GM12801 (cell line): ENCODE data around the gene CBARP.

Source experiments
- TF ChIP-seq, protein P1 (sequence below): IDR thresholded peaks from one replicate; pipeline ENCODE4 v1.5.1; 2011; ENCODE audit warnings: control low read depth; ENCODE audit not compliant: insufficient read length; ENCODE audit errors: extremely low read depth

The CBARP gene, protein sequence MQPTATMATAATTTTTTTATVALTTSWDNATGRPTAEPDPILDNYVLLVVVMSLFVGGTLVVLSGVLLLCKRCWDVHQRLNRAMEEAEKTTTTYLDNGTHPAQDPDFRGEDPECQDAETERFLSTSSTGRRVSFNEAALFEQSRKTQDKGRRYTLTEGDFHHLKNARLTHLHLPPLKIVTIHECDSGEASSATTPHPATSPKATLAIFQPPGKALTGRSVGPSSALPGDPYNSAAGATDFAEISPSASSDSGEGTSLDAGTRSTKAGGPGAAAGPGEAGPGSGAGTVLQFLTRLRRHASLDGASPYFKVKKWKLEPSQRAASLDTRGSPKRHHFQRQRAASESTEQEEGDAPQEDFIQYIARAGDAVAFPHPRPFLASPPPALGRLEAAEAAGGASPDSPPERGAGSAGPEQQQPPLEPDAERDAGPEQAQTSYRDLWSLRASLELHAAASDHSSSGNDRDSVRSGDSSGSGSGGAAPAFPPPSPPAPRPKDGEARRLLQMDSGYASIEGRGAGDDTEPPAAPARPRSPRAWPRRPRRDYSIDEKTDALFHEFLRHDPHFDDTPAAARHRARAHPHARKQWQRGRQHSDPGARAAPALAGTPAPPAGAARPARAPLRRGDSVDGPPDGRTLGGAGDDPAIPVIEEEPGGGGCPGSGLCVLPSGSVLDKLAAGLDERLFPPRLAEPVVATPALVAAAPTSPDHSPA

DNA sequence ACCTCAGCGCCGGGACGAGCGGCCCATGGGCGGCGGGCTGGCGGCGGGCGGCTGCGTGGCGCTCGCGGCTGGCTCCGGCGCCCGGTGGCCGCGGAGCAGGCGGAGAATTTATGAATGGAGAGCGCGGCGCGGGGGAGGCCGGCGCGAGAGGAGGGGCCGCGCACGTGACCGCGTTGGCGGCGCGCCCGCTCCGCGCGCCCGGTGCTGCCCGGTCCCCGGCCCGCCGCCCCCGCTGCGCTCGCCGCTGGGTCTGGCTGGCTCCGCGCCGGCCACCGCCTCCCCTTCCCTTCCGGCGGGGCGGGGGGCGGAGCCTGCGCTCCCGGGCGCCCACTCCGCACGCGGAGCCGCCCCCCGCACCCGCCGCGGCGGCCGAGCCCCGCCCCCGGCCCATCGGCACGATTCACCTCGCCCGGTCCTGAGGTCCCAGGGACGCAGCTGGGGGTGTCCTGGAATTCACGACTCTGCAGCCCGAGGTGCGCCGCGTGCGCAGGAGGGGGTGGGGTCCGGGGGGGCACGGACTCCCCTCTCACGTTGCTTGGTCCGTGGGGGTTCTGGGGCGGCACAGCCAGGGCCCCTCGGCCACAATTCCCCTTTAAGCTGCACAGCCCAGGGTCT lies at the start of gene CBARP:
Gene CBARP, minus strand, starts transcription at position 252 of the 615 bp plus-strand sequence. CDS start 1,905 bp downstream, outside the sequence.
- TF ChIP-seq, protein P1, sequence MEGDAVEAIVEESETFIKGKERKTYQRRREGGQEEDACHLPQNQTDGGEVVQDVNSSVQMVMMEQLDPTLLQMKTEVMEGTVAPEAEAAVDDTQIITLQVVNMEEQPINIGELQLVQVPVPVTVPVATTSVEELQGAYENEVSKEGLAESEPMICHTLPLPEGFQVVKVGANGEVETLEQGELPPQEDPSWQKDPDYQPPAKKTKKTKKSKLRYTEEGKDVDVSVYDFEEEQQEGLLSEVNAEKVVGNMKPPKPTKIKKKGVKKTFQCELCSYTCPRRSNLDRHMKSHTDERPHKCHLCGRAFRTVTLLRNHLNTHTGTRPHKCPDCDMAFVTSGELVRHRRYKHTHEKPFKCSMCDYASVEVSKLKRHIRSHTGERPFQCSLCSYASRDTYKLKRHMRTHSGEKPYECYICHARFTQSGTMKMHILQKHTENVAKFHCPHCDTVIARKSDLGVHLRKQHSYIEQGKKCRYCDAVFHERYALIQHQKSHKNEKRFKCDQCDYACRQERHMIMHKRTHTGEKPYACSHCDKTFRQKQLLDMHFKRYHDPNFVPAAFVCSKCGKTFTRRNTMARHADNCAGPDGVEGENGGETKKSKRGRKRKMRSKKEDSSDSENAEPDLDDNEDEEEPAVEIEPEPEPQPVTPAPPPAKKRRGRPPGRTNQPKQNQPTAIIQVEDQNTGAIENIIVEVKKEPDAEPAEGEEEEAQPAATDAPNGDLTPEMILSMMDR = no peak

DNA sequence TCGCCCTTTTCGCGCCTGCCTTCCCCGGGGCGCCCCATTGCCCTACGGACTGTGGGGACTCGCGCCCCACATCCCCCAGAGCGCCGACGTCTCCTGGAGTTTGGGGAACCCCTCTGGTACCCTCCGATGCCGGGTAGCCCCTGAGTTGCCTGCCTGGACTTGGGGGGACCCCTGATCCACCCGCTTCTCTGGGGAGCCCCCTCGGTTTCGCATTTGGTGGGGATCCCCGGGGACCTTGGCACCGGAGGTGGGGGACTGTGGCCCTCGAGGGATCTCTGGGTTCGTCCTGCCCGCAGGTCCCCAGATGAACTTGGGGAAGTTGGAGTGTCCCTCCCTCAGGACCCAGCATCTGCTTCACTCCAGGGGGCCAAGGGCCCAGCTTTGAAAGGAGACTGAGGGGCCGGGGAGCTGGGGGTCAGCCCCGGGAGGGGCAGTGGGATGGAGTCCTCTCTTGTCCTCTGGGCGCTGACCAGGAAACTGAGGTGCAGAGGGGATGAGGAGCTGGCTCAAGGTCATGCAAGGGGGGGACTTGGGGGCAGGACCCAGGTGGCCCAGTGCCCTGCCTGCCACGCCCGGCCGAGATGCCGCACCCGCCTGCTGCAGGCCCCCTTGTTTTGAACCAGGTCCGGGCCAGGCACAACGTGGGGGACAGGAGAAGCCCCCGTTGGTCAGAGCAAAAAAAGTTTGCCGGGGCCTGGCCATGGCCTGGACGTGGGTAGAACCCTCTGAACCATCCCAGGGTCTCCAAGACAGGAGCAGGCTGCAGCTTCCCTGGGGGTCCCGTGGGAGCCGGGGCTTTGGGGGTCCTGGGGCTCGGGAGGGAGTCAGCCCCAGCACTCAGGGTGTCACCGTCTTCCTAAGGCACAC lies 48.9 kb upstream of the CBARP start:
- TF ChIP-seq, protein P1 = no peak

DNA sequence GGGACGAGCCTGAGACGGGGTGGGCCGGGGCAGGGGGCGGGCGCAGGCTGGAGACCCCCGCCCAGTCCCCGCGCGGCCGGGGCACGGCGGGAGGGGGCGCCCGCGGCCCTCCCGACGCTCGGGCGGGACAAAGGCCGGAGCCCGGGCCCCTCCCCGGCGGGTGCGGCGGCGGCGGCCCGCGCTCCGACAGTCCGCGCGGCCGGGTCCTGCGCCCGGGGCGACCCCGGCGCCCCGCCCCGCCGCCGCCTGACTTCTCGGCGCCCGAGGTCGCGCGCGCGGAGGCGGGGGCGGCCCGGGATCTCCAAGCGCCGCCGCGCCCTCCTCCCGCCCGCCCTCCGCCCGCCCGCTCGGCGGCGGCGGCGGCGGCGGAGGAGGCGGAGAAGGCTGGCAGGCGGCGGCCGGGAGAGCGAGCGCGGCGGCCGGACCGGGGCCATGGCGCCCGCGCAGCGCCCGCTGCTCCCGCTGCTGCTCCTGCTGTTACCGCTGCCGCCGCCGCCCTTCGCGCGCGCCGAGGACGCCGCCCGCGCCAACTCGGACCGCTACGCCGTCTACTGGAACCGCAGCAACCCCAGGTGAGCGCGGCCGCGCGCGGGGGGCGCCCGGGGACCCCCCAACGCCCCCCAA lies 48.0 kb upstream of the CBARP start, which contains the start of gene EFNA2:
Gene EFNA2, plus strand, starts transcription at position 137 of the 624 bp plus-strand sequence. Its CDS starts 296 bp downstream, at position 433.
- TF ChIP-seq, protein P1 = no peak

DNA sequence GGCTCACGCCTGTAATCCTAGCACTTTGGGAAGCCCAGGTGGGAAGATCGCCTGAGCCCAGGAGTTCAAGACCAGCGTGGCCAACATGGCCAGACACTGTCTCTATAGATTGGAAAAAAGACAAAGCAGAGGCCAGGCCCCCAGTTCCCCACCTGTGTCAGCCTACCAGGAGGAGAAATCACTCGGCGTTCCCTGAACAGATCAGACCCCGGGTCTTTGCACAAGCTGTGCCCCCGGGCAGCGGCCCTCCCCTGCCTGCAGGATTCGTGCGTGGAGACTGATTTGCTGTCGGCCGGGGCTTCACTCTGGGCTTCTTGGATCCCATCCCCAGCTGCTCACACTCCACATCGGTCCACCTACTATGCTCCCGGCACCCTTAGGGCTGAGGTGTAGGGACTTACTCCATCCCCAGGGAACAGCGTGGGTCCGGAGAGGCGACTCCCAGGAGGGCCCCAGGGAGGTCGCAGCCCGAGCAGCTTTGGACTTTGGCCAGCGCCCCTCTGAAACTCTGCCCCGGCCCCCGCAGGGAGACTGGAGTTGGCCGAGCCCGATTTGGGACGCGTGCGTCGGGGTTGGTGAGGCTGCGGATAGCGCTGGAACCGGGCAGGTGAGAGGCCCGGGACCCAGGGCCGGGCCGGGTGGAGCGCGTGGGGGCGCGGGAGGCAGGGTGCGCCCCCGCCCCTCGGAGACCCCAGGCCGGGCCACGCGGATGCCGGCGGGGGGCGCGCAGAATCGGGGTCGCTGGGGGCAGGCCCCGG lies 47.4 kb upstream of the CBARP start:
- TF ChIP-seq, protein P1 = no peak

DNA sequence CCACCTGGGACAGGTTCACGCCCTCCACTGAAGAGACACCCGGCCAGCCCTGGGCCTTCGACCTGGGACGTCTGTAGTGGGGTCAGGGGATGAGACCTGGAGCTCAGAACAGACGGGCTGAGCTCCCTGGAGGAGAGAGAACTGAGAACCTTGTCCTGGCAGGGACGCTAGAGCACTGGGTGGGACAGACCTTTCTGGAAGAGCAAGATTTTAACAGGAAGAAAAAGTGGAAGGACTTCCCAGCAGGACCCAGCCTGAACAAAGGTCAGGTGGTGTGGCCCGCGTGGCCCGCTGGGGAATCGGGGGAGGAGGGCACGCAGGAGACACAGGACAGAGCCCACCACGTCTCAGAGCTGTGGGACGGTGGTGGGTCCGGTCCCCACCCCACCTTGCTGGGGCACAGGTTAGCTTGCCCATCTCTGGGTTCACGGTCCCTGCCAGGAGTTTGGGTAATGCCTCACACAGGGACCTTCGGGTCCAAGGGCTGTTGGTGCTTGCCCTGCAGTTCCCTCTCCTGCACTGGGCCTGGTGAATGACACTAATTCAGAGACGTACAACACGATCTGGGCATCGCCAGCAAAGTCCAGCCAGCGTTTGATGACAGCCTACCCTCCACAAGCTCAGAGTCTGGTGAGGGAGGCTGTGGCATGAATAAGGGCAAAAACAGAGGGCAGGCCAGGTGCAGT lies 46.6 kb upstream of the CBARP start:
- TF ChIP-seq, protein P1 = no peak

DNA sequence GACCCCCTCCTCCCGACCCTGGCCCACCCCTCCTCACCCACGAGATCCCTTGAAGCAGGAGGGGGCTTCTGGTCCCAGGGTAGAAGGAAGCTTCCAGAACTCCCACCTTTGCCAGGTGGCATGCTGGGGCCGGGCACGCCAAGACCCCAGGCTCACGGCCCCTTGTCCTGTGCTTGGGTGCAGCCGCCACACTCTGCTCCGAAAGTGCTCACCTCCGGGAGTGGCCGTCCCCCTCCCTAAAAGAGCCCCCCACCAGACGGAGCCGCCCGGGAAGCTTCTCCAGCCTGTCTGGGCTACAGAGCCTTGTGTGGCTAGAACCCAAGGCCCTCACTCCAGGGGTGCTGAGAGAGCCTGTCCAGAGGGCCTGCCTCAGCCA lies 46.1 kb upstream of the CBARP start:
- TF ChIP-seq, protein P1 = no peak
